GM21381 (cell line): ENCODE results near the gene PARP12.

Experiments
- ATAC-seq: cut with Tn5 transposase; IDR thresholded peaks from one replicate; pipeline ENCODE4 v1.9.1; 2021; ENCODE audit warnings: mild to moderate bottlenecking, moderate library complexity; ENCODE audit not compliant: unreplicated experiment

The PARP12 gene

DNA sequence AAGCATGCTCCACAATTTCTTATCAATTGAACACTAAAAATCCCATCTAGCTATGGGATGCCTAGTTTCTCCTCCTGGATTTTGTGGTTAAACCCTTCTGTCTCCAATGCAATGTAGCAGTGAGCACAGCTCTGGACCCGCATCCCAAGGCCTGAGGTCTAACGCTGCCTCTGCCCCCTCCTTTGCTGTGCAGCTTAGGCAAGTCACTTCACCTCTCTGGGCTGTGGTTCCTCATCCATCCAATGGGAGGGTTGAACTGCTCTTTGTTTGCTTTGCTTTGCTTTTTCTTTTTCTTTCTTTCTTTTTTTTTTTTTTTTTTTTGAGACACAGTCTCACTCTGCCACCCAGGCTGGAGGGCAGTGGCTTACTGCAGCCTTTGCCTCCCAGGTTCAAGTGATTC is 69.2 kb downstream of the PARP12 start:
- ATAC-seq: no peak

DNA sequence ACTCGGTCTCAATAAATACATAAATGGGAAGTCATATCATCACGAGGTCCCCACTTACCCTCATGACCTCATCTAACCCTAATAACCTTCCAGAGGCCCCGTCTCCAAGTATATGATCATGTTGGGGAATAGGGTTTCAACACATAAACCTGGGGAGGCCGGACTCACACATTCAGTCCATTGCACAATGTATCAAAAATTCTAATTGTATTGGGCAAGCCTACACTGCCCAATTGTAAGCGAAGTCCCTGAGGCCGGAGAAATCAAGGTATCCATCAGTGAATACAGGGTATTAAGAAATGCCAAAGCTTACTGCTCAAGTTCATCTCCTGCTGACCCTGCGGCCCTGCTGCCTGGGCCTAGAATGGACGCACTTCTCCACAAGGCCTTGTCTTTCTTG is 69.6 kb downstream of the PARP12 start:
- ATAC-seq: no peak

DNA sequence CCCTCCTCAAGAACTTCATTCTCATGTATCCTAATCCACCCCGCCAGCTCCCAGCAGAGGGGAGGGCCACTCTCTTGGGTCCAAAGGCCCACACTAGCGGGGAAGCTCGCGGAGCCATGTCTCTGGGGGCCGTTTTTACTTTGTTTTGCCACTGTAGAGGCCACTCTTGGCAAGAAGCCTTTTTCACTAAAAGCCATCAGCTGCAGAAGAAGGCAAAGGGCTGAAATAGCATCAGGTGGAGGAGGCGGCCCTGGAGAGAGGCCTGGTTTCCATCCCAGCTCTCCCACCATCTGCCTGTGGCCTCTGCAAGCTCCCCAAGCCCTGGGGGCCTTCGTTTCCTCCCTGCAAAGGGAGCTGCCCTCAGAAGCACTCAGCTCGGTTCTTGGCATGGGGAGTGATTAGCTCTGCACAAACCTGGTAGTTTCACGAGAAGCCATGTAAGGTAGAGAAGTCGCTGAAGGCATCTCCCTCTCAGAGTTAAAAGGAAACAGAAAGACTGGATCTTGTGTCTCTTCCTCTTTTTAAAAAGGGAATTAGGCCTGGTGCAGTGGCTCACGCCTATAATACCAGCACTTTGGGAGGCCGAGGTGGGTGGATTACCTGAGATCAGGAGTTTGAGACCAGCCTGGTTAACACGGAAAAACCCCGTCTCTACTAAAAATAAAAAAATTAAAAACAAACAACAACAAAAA is 70.3 kb downstream of the PARP12 start:
- no peak for ATAC-seq

DNA sequence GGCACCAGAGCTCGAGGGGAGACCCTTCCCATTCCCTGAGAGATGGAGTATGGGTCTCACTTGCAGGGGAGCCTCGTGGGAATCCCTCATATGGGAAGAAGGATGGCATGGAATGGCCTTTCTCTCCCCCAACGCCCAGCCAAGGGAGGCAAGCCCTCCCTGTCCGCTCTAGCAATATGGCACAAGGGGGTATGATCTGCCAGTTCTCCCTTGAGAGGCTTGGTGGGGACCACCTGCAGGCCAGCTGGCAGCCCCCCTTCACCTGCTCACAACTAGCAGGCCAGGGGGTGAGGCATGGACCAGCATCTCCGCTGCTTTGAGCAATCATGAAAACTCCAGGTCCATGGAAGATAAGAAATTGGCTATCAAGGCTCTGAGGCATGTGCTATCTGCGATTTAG is 70.8 kb downstream of the PARP12 start:
- ATAC-seq: no peak

DNA sequence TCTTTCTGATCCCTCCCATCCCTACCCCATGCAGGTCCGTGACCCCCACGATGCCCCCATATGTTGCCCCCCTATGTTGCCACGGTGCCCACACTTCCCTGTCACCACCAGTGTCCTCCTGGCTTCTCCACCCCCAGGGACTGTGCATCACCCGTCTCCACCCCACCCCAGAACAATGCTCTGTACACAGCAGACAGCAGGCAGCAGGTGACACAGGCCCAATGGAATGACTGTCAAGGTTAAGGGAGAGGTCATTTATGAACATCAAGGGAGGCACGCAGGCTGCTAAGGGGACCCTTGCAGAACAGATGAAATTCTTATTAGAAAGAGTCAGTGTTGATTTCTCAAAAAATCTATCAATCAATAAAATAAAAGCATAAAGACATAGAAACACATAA is 71.5 kb downstream of the PARP12 start:
- no peak for ATAC-seq

DNA sequence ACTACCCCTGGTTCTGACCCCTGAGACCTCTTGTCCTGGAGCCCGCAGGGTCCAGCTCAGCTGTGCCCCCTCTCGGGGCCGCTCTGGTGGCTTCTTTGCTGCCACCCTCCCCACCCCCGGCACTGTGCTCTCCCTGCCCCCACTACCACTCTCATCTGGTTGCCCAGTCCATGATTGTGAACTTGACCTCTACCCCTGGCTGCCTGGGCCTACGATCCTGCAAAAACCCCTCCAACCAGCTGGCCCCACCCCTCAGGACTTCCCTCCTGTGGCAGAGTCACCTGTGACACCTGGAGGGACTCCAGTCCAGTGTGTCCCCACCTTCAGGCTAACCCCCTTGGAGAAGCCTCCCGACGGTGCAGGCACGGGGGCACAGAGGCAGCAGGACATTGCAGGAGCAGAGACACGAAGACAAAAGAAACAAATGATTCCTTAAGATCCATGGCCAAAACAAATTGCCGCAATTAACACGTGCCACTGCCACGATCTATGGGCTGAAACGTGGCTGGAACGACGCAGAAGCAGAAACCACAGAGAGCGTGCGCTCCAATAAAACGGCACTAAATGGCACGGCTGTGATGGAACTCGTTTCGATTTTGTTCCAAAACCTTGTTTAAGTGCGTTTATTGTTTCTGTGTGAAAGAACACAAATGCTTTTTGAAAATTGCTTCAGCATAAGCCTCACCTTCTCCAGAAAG is 72.0 kb downstream of the PARP12 start:
- ATAC-seq: no peak

DNA sequence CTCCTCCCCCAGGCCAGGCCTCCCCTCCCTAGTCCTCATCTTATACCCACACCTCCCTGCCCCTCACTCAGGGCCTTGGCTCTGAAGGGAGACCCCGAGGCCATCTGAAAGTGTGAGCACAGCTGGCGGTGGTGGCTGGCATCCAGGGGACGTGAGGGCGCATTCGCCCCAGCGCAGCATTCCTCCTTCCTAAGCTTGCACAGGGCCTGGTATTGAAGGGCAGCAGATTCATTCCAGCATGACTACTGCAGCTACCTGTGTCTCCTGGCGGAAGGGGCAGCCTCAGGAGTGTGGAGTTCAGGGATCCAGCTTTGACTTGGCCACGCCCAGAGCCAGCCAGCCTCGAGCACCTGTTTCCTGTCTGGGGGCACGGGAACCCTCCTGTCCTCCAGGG is 72.6 kb downstream of the PARP12 start:
- ATAC-seq: no peak

DNA sequence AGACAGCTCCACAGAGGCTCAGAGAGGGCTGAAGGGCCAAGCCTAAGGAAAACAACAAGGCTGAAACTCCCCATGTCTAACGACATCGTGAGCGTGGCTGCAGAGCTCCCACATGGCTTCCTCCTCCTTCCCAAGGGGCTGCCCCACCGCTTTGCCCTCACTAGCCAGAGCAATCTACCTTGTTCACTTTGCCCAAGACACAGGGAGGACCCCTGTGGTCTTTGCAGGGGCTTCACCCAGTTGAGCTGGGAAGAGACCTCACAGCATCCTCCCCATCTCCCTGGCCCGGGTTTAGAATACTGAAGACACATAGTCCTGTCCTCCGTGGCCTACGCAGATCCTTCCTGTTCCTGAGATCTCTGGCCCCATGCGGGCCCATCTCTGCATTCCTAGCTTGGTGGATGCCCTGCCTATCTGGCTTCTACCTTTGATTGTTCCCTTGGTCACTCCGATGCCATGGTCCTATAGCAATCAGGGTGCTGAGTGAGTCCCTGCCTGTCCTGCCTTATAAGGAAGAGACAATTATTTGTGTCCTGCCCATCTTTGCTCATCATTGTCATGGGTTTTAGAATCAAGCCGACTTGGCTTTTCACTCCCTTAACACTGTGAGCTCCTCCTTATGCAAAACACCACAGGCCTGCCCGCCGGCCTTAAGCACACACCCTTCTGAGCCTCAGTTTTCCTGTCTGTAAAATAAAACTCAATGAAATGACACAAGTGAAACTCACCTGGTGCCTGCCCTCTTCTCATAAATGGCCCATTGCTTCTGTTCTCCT is 73.2 kb downstream of the PARP12 start:
- ATAC-seq: no peak

DNA sequence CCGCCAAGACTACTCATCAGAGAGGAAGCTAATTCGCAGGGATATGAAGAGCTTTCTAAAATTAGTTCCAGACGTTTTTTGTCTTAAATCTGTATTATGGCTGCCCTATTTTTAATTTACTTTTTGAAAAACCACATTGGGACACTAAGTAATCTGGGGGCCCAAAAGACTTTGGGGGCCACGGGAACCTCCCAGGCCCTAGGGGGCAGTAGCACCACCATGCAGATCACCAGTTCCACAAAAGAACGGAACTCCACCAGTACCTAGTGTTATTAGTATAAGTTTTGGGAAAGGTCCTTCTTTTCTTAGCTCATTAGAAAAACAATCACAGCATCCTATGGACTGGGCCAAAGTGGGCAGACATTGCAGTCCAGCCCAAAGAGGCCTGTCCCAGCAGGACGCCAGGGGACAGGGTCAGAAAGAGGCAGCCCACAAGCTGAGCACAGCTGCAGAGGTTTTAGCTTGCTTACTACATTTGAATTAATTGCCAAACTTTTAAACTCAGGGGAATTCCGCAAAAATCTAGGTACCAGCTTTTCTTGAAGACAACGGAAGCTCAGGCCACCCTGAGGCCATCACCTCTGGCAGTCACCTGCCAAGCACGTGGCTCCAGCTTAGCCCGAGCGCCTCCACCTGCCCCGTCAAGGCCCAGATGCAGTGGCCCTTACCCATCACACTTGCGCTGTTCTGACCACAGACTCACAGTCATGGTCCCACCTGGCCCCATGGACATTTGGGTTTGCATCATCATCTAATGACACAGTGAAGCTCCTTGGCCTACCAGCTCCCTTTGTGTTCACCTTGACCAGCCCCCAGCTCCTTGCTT is 74.8 kb downstream of the PARP12 start:
- ATAC-seq: no peak

DNA sequence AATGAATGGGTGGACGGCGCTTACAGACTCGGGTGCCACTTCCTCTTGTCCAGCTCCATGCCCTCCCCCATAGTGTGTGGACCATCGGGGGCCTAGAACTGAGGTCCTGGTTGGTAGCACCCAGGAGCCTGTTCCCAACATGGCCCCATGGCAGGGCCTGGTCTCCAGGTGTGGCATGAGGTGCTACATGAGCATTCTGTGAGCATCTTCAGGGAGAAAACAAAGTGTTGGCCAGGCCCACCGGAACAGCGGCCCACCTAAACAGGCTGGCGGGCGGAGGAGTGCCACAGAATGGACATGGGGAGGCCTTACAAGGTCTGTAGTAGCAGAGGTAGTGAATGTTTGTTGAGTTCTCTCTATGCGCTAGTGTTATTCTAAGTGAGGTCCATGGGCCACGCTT is 76.9 kb downstream of the PARP12 start:
- no peak for ATAC-seq

DNA sequence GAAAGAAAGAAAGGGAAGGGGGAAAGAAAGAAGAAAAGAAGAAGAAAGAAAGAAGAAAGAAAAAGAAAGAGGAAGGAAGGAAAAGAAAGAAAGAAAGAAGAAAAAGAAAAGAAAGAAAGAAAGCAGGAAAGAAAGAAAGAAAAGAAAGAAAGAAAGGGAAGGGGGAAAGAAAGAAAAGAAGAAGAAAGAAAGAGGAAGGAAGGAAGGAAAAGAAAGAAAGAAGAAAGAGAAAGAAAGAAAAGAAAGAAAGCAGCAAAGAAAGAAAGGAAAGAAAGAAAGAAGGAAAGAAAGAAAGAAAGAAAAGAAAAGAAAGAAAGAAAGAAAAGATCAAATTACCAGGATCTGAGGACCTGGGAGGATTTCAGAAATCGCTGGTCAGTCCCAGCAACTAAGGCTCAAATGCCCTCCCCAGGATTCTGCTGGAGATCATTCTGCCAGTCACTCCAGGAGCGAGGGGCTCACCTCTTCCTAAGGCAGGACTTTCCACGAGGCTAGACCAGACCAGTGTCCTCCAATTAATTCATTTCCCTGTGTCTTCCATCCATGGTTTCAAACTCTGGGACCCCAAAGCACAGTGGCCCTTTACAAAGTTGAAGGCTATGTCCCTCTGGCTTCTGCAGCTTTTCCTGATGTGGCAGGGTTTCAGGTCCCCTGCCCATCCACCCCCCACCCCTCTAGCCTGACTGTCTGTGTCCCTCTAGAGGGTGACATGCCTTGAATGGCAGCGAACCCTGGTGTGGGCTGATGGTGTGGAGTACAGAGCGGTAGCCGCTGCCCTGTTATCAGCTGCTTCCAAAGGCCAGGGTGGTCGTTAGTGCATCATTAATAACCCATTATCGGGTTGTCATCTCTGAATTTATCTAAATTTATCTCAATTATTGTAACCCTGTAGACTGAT is 77.9 kb downstream of the PARP12 start:
- ATAC-seq: no peak

DNA sequence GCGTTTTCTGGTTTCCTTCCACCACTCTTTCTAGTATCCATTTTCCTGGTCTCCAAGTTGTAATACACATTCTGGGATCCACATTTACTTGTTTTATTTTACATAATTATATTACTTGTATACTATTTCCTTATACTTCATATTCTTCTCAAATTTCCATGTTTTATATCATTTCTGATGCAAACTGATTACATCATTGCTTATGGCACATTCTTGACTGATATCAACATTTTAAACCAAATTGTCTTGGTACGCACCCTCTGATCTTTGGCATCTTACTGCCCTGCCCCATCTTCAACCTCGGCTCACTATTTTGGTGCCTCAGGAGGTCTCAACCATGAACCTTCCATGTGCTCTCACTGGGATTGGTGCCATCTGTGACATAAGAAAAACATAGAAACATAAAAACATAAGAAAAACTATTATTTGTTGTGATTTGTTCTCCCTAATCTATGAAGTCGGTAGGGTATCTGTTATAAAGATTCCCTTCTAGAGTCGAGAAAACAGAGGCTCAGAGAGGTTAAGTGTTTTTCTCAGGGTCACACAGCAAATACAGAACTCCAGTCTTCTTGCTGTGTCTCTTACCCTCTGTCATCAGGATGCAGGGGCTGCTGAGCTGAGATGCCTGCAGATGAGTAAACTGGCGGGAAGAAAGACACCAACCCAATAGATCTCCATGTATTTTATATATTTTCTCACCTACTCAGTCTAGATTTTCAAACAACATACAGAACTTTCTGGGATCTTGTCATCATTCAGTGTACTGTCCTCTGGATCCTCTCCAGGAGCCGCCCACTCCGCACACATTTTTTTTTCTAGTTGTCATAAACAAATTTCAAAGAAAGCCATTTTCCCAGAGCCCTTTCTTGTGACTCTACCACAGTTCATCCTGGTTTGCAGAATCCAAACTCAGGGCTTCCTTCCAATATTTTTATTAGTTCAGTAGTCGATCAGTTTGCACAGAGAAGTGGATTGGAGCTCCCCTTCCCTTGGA is 79.5 kb downstream of the PARP12 start:
- ATAC-seq: no peak

DNA sequence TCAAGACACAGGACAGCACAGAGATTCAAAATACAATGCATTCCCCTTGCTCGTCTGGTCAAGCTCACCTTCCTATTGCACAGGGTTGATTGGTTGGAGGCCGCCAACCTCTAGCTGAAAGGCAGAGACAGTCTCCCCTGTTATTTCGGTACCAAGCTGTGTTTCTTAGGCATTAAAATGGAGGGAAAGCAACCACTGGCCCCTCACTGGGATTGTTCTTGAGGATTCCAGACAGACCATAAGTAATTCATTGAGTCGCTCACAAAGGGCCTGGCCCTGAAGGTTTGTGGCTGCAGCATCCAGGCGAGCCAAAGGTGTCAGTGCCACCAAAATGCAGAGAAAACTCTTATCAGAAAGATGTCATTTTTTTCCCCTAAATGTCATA is 81.2 kb downstream of the PARP12 start:
- ATAC-seq: no peak

DNA sequence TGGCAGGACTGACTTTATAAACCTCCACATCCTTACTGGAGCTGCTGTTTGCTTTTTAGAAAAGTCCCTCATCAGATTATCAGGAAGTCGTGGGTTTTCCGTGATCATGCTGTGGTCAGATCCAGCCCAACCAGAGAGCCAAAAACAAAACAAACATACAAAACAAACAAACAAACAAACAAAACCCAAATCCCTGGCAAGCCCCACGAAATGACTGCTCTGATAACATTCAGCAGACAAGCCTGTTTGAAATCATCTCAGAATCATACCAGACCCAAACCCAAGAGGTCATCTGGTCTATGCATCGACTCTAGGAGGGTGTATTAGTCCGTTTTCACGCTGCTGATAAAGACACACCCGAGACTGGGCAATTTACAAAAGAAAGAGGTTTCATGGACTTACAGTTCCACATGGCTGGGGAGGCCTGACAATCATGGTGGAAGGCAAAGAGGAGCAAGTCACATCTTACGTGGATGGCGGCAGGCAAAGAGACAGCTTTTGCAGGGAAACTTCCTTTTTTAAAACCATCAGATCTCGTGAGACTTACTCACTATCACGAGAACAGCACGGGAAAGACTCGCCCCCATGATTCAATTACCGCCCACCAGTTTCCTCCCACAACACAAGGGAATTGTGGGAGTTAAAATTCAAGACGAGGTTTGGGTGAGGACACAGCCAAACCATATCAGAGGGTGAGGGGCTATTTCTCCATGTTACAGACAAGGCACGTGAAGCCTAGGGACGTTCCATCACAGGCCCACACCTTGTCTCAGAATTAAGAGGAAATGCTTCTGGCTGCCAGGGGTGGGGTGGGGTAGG is 85.7 kb downstream of the PARP12 start:
- no peak for ATAC-seq

DNA sequence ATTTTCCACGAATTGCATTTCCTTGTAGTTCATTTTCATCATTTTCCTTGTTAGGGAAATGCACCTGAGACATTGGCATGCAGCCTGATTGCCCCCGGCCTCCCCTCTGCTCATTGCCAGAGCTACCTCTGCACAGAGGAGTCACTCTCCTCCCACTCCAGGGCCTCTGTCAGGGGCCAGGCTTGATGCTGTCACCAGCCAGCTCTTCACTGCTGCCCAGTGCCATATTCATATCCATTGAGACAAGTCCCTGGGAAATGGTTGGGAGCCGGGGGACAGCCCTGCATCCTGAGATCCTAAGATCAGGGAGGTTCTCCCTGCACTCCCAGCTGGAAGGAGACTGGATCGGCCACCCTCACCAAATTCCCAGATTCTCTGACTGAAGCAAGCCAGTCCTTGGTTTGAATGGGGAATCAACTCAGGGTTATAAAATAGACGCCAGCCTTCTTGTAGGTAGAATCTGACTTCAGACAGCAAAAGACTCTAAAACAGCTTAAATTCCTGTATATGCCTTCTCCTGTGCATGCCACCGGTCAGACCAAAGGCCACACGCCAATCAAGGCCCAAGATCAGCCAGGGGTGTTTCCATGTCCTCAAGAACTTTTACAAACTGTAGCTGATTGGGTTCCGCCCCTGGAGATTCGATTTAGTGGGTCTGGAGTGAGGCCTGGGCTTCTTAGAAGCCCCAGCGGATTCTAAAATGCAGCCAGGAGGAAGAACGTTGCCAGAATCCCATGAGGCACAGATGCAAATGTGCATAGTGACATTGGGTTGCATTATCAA is 86.5 kb downstream of the PARP12 start:
- ATAC-seq: no peak

DNA sequence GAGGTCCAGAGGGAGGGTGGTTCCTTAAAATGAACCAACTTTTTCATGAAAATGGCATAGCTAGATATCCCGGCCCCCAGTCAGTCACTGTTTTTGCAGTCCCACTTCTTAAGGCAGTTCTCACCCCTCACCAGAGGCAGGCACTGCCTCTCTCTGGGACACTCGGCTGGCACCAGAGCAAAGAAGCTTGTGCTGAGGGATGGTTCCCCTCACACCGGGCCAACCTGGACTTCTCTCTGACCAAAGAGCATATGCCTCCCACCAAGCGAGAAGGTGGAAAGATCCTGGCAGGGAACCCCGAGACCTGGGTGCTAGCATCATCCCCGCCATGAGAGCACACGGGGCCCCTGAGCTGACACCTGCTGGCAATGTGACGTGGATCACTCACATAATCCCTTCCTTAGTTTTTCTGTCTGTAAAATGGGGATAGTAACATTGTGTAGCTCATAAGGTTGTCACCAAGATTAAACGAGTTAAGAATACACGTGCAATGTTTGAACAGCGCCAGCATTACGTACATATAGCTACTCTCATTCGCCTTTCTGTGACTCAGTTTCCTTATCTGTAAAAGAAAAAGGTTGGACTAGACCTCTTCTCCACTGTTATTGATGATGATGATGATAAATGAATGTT is 88.5 kb downstream of the PARP12 start:
- no peak for ATAC-seq
